K562 (cell line): ENCODE data around the gene PIP5KL1. TPM values are rescaled to one million over a fixed set of nuclear protein-coding genes. Genes with fewer than 3 reads are reported as not detected.

Source experiments
- ATAC-seq: fragments of 200-7000 bp; cut with Tn5 transposase; 3 replicates; pipeline ENCODE4 v1.9.1; 2020; ENCODE audit warnings: moderate library complexity
- BruUV-seq: library from RNA; stranded (reverse); fragments of 400-500 nt; replicated peaks from 2 replicates; lab custom pipeline; 2021; lab: Mats Ljungman, UMichigan
- CTCF ChIA-PET: fragments of 300-600 bp; formaldehyde crosslinking; extraction: SDS; loops from one replicate; lab custom pipeline; 2021; ENCODE audit warnings: low intra/inter-chr PET ratio; lab: Yijun Ruan, JAX
- POLR2A ChIA-PET: fragments of 300-600, 350-650 bp; sonication (Branson Sonifier 250); formaldehyde crosslinking; extraction: SDS; loops from one replicate; lab custom pipeline; 2021; ENCODE audit warnings: antibody characterized with exemption, inconsistent platforms; lab: Yijun Ruan, JAX
- DNase-seq, 4 experiments: peaks; one replicate each; pipeline versions ENCODE4 v3.0.0 to v3.0.0-alpha.2; 2011 to 2018; ENCODE audit warnings: low spot score in 3 of 4, mixed read lengths in 3 of 4; ENCODE audit errors: extremely low read depth in 1 of 4
- FAIRE-seq: peaks from 2 replicates; lab custom pipeline; 2011; peaks lifted over from hg19 to GRCh38; lab: Jason Lieb, UNC
- H2AFZ ChIP-seq: 2 replicates; pipeline ENCODE4 v1.6.0; 2011; ENCODE audit warnings: low read depth, low read length, control low read depth, inconsistent platforms
- H3K27ac ChIP-seq: fragments of 200-600 bp; 3 replicates; pipeline ENCODE4 v1.8.0; 2011; ENCODE audit warnings: low read depth, mild to moderate bottlenecking, control low read depth, inconsistent platforms, low read length, moderate library complexity, mixed read lengths; ENCODE audit errors: extremely low read depth
- H3K27me3 ChIP-seq, 2 experiments: fragments of 300-600 bp in 1 of 2; 2 replicates in 1 of 2; 3 replicates in 1 of 2; pipeline versions ENCODE4 v1.6.0 to v1.8.0; 2011; ENCODE audit warnings: inconsistent platforms in 2 of 2, low read length in 2 of 2, mild to moderate bottlenecking in 1 of 2, mixed read lengths in 1 of 2, moderate library complexity in 1 of 2; ENCODE audit not compliant: control insufficient read depth in 2 of 2, insufficient read depth in 2 of 2
- H3K36me3 ChIP-seq: fragments of 300-600 bp; 3 replicates; pipeline ENCODE4 v1.8.0; 2011; ENCODE audit warnings: mild to moderate bottlenecking, low read length, inconsistent platforms; ENCODE audit not compliant: control insufficient read depth, insufficient read depth
- H3K4me1 ChIP-seq, 2 experiments: fragments of 200-600 bp in 1 of 2; replicated peaks in 1 of 2; 2 replicates in 1 of 2; 3 replicates in 1 of 2; pipeline versions ENCODE4 v1.5.1 to v1.8.0; 2011; ENCODE audit warnings: inconsistent platforms in 2 of 2, low read length in 2 of 2, mild to moderate bottlenecking in 1 of 2, mixed read lengths in 1 of 2, moderate library complexity in 1 of 2; ENCODE audit not compliant: control insufficient read depth in 2 of 2, insufficient read depth in 2 of 2
- H3K4me2 ChIP-seq: 2 replicates; pipeline ENCODE4 v1.6.1; 2011; ENCODE audit warnings: low read length, control low read depth, inconsistent platforms, mixed read lengths; ENCODE audit not compliant: insufficient read depth
- H3K4me3 ChIP-seq: fragments of 200-600 bp; sonication (generic), shearing (Covaris generic); 2 replicates; pipeline ENCODE4 v1.5.1; 2016; ENCODE audit warnings: control low read depth, inconsistent platforms
- H3K79me2 ChIP-seq: fragments of 200-600 bp; 3 replicates; pipeline ENCODE4 v1.8.0; 2011; ENCODE audit warnings: low read length, inconsistent platforms; ENCODE audit not compliant: control insufficient read depth, insufficient read depth
- H3K9ac ChIP-seq, 2 experiments: 2 replicates each; pipeline versions ENCODE4 v1.6.0 to v1.6.1; 2011; ENCODE audit warnings: low read depth in 2 of 2, low read length in 2 of 2, control low read depth in 1 of 2, inconsistent platforms in 1 of 2, mild to moderate bottlenecking in 1 of 2, mixed read lengths in 1 of 2; ENCODE audit not compliant: insufficient read depth in 1 of 2
- H3K9me1 ChIP-seq: one replicate; pipeline ENCODE4 v1.6.0; 2011; ENCODE audit warnings: inconsistent platforms, mild to moderate bottlenecking, low read length, moderate library complexity; ENCODE audit not compliant: control insufficient read depth, insufficient read depth
- H3K9me3 ChIP-seq: replicated peaks from 2 replicates; pipeline ENCODE4 v1.5.1; 2011; ENCODE audit warnings: low read depth, low read length, inconsistent platforms; ENCODE audit not compliant: control insufficient read depth, insufficient read depth
- H4K20me1 ChIP-seq: replicated peaks from 2 replicates; pipeline ENCODE4 v1.6.1; 2011; ENCODE audit warnings: low read length, inconsistent platforms, mixed read lengths; ENCODE audit not compliant: control insufficient read depth, insufficient read depth
- BCOR ChIP-seq: fragments of 450-650 bp; IDR thresholded peaks from 2 replicates; pipeline ENCODE4 v1.6.1; 2016
- KDM1A ChIP-seq, 2 experiments: fragments of 450-650 bp; IDR thresholded peaks; 2 replicates each; pipeline ENCODE4 v1.6.1; 2016; ENCODE audit warnings: mild to moderate bottlenecking in 2 of 2
- NCOR1 ChIP-seq: fragments of 450-650 bp; IDR thresholded peaks from 2 replicates; pipeline ENCODE4 v1.6.1; 2016; ENCODE audit warnings: mild to moderate bottlenecking, moderate library complexity
- PTBP1 ChIP-seq: fragments of 200-400 bp; formaldehyde crosslinking; IDR thresholded peaks from 2 replicates; pipeline ENCODE4 v1.6.1; 2017; ENCODE audit warnings: low read depth, low read length
- RBM25 ChIP-seq: fragments of 200-400 bp; formaldehyde crosslinking; IDR thresholded peaks from 2 replicates; pipeline ENCODE4 v1.6.1; 2018; ENCODE audit warnings: low read length, low read depth, moderate library complexity; ENCODE audit not compliant: severe bottlenecking
- SMAD4 ChIP-seq: fragments of 250-450 bp; sonication (Bioruptor Pico); conservative IDR thresholded peaks from 2 replicates; pipeline ENCODE4 v1.8.0; 2021; ENCODE audit warnings: inconsistent platforms, mild to moderate bottlenecking, moderate library complexity
- ZFP36 ChIP-seq: fragments of 150-350 bp; IDR thresholded peaks from 2 replicates; pipeline ENCODE4 v1.6.1; 2018; ENCODE audit warnings: low read length, low read depth; ENCODE audit not compliant: partially characterized antibody
- ZNF644 ChIP-seq: fragments of 200-800 bp; sonication (Bioruptor generic); IDR thresholded peaks from 2 replicates; pipeline ENCODE4 v1.6.1; 2016; ENCODE audit warnings: low read depth, missing genetic modification characterization, missing compliant biosample characterization
- WGBS: fragments of 100-300 bp; shearing (Covaris generic); methylation state at CpG from one replicate; pipeline ENCODE4 v1.1.6; 2016; ENCODE audit warnings: low coverage, mixed read lengths; ENCODE audit not compliant: insufficient coverage; ENCODE audit errors: missing lambda C conversion rate; 5-methylcytosine and 5-hydroxymethylcytosine counted together
- in situ Hi-C: fragments of 300-500 bp; cut with MboI; formaldehyde crosslinking; loops from 4 replicates; pipeline ENCODE4 v1.15.0; 2018; ENCODE audit warnings: inconsistent platforms, mixed read lengths
- intact Hi-C: fragments of 100-400 bp; cut with micrococcal nuclease; formaldehyde crosslinking; loops from 2 replicates; pipeline ENCODE4 v1.14.2; 2022
- polyA plus RNA-seq, 8 experiments: library from polyadenylated mRNA; depleted of rRNA in 4 of 8; stranded (reverse) in 5 of 8; unstranded in 3 of 8; fragments of >200 nt; fragmentation: Nextera tagmentation in 2 of 8; fragmentation: Illumina TruSeq in 1 of 8; extraction: Ambion mirVana in 2 of 8; extraction: Trizol in 1 of 8; gene quantifications; 2 replicates each; pipeline versions ENCODE4 v1.2.1 to v1.2.3, GENCODE V29; 2011 to 2014; ENCODE audit warnings: inconsistent platforms in 1 of 8, missing spikeins in 1 of 8
- total RNA-seq, 7 experiments: library from RNA; depleted of rRNA in 6 of 7; stranded (reverse); fragments of >200 nt in 6 of 7; fragmentation: Illumina TruSeq in 2 of 7; extraction: Trizol in 2 of 7; gene quantifications; 2 replicates each; pipeline versions ENCODE4 v1.2.1 to v1.2.3, GENCODE V29; 2011 to 2021; ENCODE audit warnings: low replicate concordance in 1 of 7

The PIP5KL1 gene
- total and polyA plus RNA-seq, 9 of the 15 experiments (the other 6 are each of a cell fraction or from before 2014, with no cell fraction given) = 0.18 to 4.8 (median 1.2) TPM

GRCh38 chr9:127920794-127921193 is 9.8 kb downstream of the PIP5KL1 start:
- 73% methylated on average over 7 of the region's 7 CpGs for WGBS
- ChIA-PET CTCF (interaction anchor here (0.6 to 4.3 kb wide), 7 partner anchors 119 to 589 kb away, joined by 3 to 34 read pairs (median 3); partner anchors contain the start of gene TOR2A), POLR2A (interaction anchor here (0.6 to 0.7 kb wide), 2 partner anchors 278 to 335 kb away, joined by 3 read pairs; no protein-coding TSS in a partner anchor)
- Histone ChIP-seq H3K79me2 (peaks cover 10% of the 10 kb centered on the region), H3K36me3 (no peaks in the 10 kb centered on the region), H3K9ac (no peak overlapping the region), H2AFZ (no peak overlapping the region), H3K4me1 (peaks cover 27 to 47% of the 10 kb centered on the region in 2 experiments), H3K27me3 (no peaks in the 10 kb centered on the region), H3K4me2 (no peak overlapping the region), H3K27ac (no peak overlapping the region), H4K20me1 (no peaks in the 10 kb centered on the region), H3K9me3 (no peaks in the 10 kb centered on the region), H3K4me3 (no peak overlapping the region), H3K9me1 (no peaks in the 10 kb centered on the region)
- no TSS peak for BruUV-seq
- intact Hi-C loops (loop anchor here (1.0 to 5.0 kb wide), 2 partner anchors 185 to 328 kb away; partner anchors contain the start of gene TOR2A), in situ Hi-C loops (loop anchor here (10.0 to 25.0 kb wide), 2 partner anchors 706 to 983 kb away; no protein-coding TSS in a partner anchor)
- TF ChIP-seq RBM25 (peak; percentile 62), BCOR (peak; percentile 34; the same call in 1 of the 2 replicates), NCOR1 (no peak), PTBP1 (0 out of 2 replicates have a peak, but pooled peaks have one; percentile 33), SMAD4 (CRISPR knock-in tag) (no peak), ZFP36 (peak; percentile 77), ZNF644 (tag) (no peak), KDM1A (IDR thresholded peaks at IDR 0.05) (0 out of 4 replicates have a peak, but pooled peaks have one; percentile 26 to 31)
- DNase-seq (no peak), ATAC-seq (no peak), FAIRE-seq (no peak)
